ENCODE data around the gene GPR55. TPM values are rescaled to one million over a fixed set of nuclear protein-coding genes. Genes with fewer than 3 reads are reported as not detected.

The GPR55 gene
- total RNA-seq, 1 experiment from 2014 or later = not detected

DNA sequence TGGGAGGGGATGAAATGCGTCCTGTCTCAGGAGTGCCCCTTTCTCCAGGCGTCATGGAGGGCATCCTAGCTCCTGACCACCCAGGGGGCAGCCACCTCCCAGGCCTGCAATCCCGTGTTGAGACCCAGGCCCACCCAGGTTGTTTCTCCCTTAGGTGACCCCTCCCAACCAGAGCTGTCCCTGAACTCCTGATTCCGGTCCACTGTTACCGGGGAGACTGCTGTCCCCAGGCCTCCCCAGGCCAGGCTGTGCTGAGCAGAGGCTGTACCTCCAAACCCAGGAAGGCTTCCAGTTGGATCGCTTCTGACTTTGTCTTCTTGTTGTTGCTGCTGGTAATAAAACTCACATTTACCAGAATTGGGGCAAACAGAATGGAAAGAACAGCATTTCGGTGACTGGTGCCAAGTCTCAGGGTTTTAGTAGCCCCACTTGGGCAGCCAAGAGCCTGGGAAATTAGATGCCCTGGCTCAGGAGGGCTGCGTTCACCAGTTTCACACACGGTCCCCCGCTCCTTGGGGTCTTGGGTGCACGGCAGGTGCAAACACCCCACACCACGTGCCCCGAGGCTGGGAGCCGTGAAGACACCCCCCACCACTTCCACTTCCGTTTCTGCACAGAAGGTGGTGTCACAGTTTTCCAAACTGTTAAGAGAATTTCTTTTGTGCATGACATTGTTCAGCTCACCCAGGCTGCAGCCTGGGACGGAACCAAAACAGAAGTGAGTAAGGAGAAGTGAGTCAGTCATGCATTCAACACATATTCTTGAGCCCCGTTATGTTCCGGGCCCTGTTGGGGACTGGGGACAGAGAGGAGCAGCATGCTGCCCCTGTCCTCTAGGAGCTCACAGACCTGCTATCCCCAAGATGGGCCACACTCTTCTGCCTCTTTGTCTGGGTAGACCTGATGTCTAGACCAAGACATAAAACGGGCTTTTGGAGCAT, 30.9 kb downstream of the GPR55 start:
- H3K27me3 Mint-ChIP-seq (ENCODE audit: insufficient read depth, unreplicated experiment) = no peaks in the 10 kb centered on the region
- H3K36me3 ChIP-seq (ENCODE audit: control insufficient read depth, insufficient read depth, low read length) = no peaks in the 10 kb centered on the region
- BruUV-seq (replicated peaks) = no TSS peak
- no peaks in the 10 kb centered on the region for H3K27me3 ChIP-seq (replicated peaks; ENCODE audit: control insufficient read depth, insufficient read depth, low read length)
- H3K9me3 ChIP-seq = no peaks in the 10 kb centered on the region
- DNase-seq = no peak
- H3K4me1 ChIP-seq = peaks cover 15% of the 10 kb centered on the region
- H3K4me3 ChIP-seq (ENCODE audit: low read depth, low read length) = no peak overlapping the region
- no peaks in the 10 kb centered on the region for H3K36me3 Mint-ChIP-seq (ENCODE audit: insufficient read depth, unreplicated experiment)
- intact Hi-C loops (cut with micrococcal nuclease; ENCODE audit: unreplicated experiment) = no loop called here
- no peaks in the 10 kb centered on the region for H3K9me3 Mint-ChIP-seq (ENCODE audit: unreplicated experiment)
- peak overlapping the region; percentile 50 for H3K27ac Mint-ChIP-seq (ENCODE audit: unreplicated experiment)
- H3K4me3 Mint-ChIP-seq (ENCODE audit: unreplicated experiment) = no peak overlapping the region
- POLR2A ChIA-PET = no interaction called here
- peaks cover 9% of the 10 kb centered on the region for H3K4me1 Mint-ChIP-seq (ENCODE audit: low read depth, unreplicated experiment)
- TF ChIP-seq, protein P1, sequence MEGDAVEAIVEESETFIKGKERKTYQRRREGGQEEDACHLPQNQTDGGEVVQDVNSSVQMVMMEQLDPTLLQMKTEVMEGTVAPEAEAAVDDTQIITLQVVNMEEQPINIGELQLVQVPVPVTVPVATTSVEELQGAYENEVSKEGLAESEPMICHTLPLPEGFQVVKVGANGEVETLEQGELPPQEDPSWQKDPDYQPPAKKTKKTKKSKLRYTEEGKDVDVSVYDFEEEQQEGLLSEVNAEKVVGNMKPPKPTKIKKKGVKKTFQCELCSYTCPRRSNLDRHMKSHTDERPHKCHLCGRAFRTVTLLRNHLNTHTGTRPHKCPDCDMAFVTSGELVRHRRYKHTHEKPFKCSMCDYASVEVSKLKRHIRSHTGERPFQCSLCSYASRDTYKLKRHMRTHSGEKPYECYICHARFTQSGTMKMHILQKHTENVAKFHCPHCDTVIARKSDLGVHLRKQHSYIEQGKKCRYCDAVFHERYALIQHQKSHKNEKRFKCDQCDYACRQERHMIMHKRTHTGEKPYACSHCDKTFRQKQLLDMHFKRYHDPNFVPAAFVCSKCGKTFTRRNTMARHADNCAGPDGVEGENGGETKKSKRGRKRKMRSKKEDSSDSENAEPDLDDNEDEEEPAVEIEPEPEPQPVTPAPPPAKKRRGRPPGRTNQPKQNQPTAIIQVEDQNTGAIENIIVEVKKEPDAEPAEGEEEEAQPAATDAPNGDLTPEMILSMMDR (IDR thresholded peaks at IDR 0.05; ENCODE audit: insufficient read depth in 1 of 2, low read depth in 1 of 2, low read length in 1 of 2, severe bottlenecking in 1 of 2, unreplicated experiment in 1 of 2) = no peak
- CTCF ChIA-PET = no interaction called here

DNA sequence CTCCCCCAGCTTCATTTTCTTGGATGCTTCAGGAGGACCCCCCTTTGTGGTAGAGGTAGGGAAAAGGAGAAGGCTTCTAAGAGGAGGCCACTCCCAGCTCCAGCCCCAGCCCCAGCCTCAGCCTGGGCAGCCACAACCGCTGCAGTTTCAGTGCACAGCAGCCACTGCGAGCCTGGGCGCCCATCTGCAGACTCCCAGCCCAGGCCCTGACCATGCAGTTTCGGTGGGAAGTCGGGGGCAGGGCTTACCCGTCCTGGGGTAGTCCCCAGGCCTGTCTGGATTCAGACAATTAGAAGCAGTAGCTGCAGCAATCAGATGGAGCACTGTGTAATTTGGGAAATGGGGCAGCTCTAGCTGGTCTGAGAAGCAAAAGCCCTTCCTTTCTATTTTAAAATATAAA, 31.7 kb downstream of the GPR55 start:
- Mint-ChIP-seq H3K27ac (ENCODE audit: unreplicated experiment) (no peak overlapping the region), H3K36me3 (ENCODE audit: insufficient read depth, unreplicated experiment) (no peaks in the 10 kb centered on the region), H3K27me3 (ENCODE audit: insufficient read depth, unreplicated experiment) (no peaks in the 10 kb centered on the region), H3K4me1 (ENCODE audit: low read depth, unreplicated experiment) (peaks cover 9% of the 10 kb centered on the region), H3K9me3 (ENCODE audit: unreplicated experiment) (no peaks in the 10 kb centered on the region), H3K4me3 (ENCODE audit: unreplicated experiment) (no peak overlapping the region)
- ChIA-PET CTCF (no interaction called here), POLR2A (no interaction called here)
- DNase-seq = no peak
- no TSS peak for BruUV-seq (replicated peaks)
- H3K27me3 ChIP-seq (replicated peaks; ENCODE audit: control insufficient read depth, insufficient read depth, low read length) = no peaks in the 10 kb centered on the region
- H3K4me3 ChIP-seq (ENCODE audit: low read depth, low read length) = no peak overlapping the region
- intact Hi-C loops (cut with micrococcal nuclease; ENCODE audit: unreplicated experiment) = no loop called here
- TF ChIP-seq, protein P1 (IDR thresholded peaks at IDR 0.05; ENCODE audit: insufficient read depth in 1 of 2, low read depth in 1 of 2, low read length in 1 of 2, severe bottlenecking in 1 of 2, unreplicated experiment in 1 of 2) = no peak
- peaks cover 15% of the 10 kb centered on the region for H3K4me1 ChIP-seq
- no peaks in the 10 kb centered on the region for H3K36me3 ChIP-seq (ENCODE audit: control insufficient read depth, insufficient read depth, low read length)
- H3K9me3 ChIP-seq = no peaks in the 10 kb centered on the region

DNA sequence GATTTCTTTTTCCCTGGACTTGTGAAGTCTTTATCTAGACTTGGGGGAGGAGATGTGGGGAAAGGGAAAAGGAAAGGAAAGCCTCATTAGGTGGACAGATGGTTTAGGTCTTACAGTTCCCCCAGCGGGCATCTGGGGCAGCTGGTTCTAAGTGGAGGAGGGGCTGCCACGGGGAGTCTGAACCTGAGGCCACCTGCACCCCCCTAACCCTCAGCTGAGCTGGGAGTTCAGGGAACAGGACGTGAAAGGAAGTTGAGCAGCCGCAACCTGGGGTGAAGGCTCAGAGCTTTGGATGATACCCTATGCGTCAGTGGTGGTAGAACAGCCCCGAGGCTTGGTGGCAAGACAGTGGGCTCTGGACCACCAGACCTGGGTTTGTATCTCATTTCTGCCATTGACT, 33.5 kb downstream of the GPR55 start:
- H3K36me3 Mint-ChIP-seq (ENCODE audit: insufficient read depth, unreplicated experiment) = no peaks in the 10 kb centered on the region
- peaks cover 14% of the 10 kb centered on the region for H3K4me1 ChIP-seq
- DNase-seq = no peak
- TF ChIP-seq, protein P1 (IDR thresholded peaks at IDR 0.05; ENCODE audit: insufficient read depth in 1 of 2, low read depth in 1 of 2, low read length in 1 of 2, severe bottlenecking in 1 of 2, unreplicated experiment in 1 of 2) = no peak
- no peaks in the 10 kb centered on the region for H3K27me3 Mint-ChIP-seq (ENCODE audit: insufficient read depth, unreplicated experiment)
- ChIA-PET CTCF (no interaction called here), POLR2A (no interaction called here)
- peaks cover 4% of the 10 kb centered on the region for H3K4me1 Mint-ChIP-seq (ENCODE audit: low read depth, unreplicated experiment)
- no peaks in the 10 kb centered on the region for H3K27me3 ChIP-seq (replicated peaks; ENCODE audit: control insufficient read depth, insufficient read depth, low read length)
- intact Hi-C loops (cut with micrococcal nuclease; ENCODE audit: unreplicated experiment) = no loop called here
- H3K36me3 ChIP-seq (ENCODE audit: control insufficient read depth, insufficient read depth, low read length) = no peaks in the 10 kb centered on the region
- no peak overlapping the region for H3K27ac Mint-ChIP-seq (ENCODE audit: unreplicated experiment)
- no peak overlapping the region for H3K4me3 ChIP-seq (ENCODE audit: low read depth, low read length)
- H3K9me3 ChIP-seq = no peaks in the 10 kb centered on the region
- H3K9me3 Mint-ChIP-seq (ENCODE audit: unreplicated experiment) = no peaks in the 10 kb centered on the region
- H3K4me3 Mint-ChIP-seq (ENCODE audit: unreplicated experiment) = no peak overlapping the region
- BruUV-seq (replicated peaks) = no TSS peak
